Mesothelial cell of epicardium (in vitro differentiated cells): ENCODE data around the gene XPNPEP3. TPM values are rescaled to one million over a fixed set of nuclear protein-coding genes. Genes with fewer than 3 reads are reported as not detected.

Source experiments
- DNase-seq, 2 experiments: peaks; one replicate each; pipeline ENCODE4 v3.0.0; 2021; ENCODE audit warnings: low spot score in 2 of 2; ENCODE audit not compliant: unreplicated experiment in 2 of 2
- H3K27ac Mint-ChIP-seq: 2 replicates; pipeline ENCODE4 v1.8.0; 2021; ENCODE audit warnings: mixed read lengths
- H3K27me3 Mint-ChIP-seq: 2 replicates; pipeline ENCODE4 v1.8.0; 2021; ENCODE audit warnings: low read depth, mixed read lengths
- H3K36me3 Mint-ChIP-seq: 2 replicates; pipeline ENCODE4 v1.8.0; 2021; ENCODE audit warnings: mixed read lengths
- H3K4me1 Mint-ChIP-seq: 2 replicates; pipeline ENCODE4 v1.8.0; 2021; ENCODE audit warnings: mixed read lengths
- H3K4me3 Mint-ChIP-seq: 2 replicates; pipeline ENCODE4 v1.8.0; 2021; ENCODE audit warnings: mild to moderate bottlenecking, moderate library complexity, mixed read lengths
- H3K9me3 Mint-ChIP-seq: 2 replicates; pipeline ENCODE4 v1.8.0; 2021; ENCODE audit warnings: mixed read lengths
- CTCF ChIP-seq: fragments of 200-600 bp; sonication (generic); IDR thresholded peaks from one replicate; pipeline ENCODE4 v1.5.0; 2021; ENCODE audit warnings: antibody characterized with exemption; ENCODE audit not compliant: unreplicated experiment
- total RNA-seq: library from RNA; stranded (reverse); gene quantifications from 3 replicates; pipeline ENCODE4 v1.2.1, GENCODE V29; 2021

The XPNPEP3 gene
- total RNA-seq, 1 donor from 2014 or later, result 21.2 TPM

- TF ChIP-seq CTCF, result no peak
- H3K27ac Mint-ChIP-seq, result peak overlapping the region; percentile 9
- H3K9me3 Mint-ChIP-seq, result no peaks in the 10 kb centered on the region
- H3K4me1 Mint-ChIP-seq, result peaks cover 13% of the 10 kb centered on the region
- H3K36me3 Mint-ChIP-seq, result peaks cover 21% of the 10 kb centered on the region
- no peak for DNase-seq
- no peak overlapping the region for H3K4me3 Mint-ChIP-seq
- no peaks in the 10 kb centered on the region for H3K27me3 Mint-ChIP-seq
These were observed 101.4 kb downstream of the XPNPEP3 start for GRCh38 chr22:40958299-40958698.

GRCh38 chr22:40960145-40960544 lies 103.2 kb downstream of the XPNPEP3 start:
- Mint-ChIP-seq H3K4me3 (no peak overlapping the region), H3K36me3 (peaks cover 26% of the 10 kb centered on the region), H3K4me1 (no peaks in the 10 kb centered on the region), H3K9me3 (no peaks in the 10 kb centered on the region), H3K27me3 (no peaks in the 10 kb centered on the region), H3K27ac (peak overlapping the region; percentile 5)
- TF ChIP-seq CTCF, result no peak
- DNase-seq, result no peak

GRCh38 chr22:40965936-40966725 lies 109.2 kb downstream of the XPNPEP3 start:
- no peaks in the 10 kb centered on the region for H3K4me1 Mint-ChIP-seq
- H3K27me3 Mint-ChIP-seq, result no peaks in the 10 kb centered on the region
- H3K27ac Mint-ChIP-seq, result no peak overlapping the region
- no peak for TF ChIP-seq CTCF
- no peak overlapping the region for H3K4me3 Mint-ChIP-seq
- H3K36me3 Mint-ChIP-seq, result peaks cover 33% of the 10 kb centered on the region
- DNase-seq, result no peak
- H3K9me3 Mint-ChIP-seq, result no peaks in the 10 kb centered on the region

GRCh38 chr22:40966726-40967085 lies 109.8 kb downstream of the XPNPEP3 start:
- H3K4me1 Mint-ChIP-seq, result no peaks in the 10 kb centered on the region
- DNase-seq, result no peak

GRCh38 chr22:40967111-40967760 lies 110.3 kb downstream of the XPNPEP3 start:
- H3K9me3 Mint-ChIP-seq, result no peaks in the 10 kb centered on the region
- no peak for TF ChIP-seq CTCF
- no peak overlapping the region for H3K4me3 Mint-ChIP-seq
- H3K4me1 Mint-ChIP-seq, result no peaks in the 10 kb centered on the region
- H3K27me3 Mint-ChIP-seq, result no peaks in the 10 kb centered on the region
- H3K27ac Mint-ChIP-seq, result peak overlapping the region; percentile 62
- H3K36me3 Mint-ChIP-seq, result peaks cover 33% of the 10 kb centered on the region
- no peak for DNase-seq

More at GRCh38 chr22:40966726-40967085, 109.8 kb downstream of the XPNPEP3 start:
- peaks cover 33% of the 10 kb centered on the region for H3K36me3 Mint-ChIP-seq
- no peaks in the 10 kb centered on the region for H3K9me3 Mint-ChIP-seq
- peak overlapping the region; percentile 62 for H3K27ac Mint-ChIP-seq
- TF ChIP-seq CTCF, result no peak
- no peak overlapping the region for H3K4me3 Mint-ChIP-seq
- H3K27me3 Mint-ChIP-seq, result no peaks in the 10 kb centered on the region
